ENCODE measurements around the gene DEPDC4.

Gene DEPDC4

GRCh38 chr12:100197486-100197885, 69.4 kb downstream of the DEPDC4 start:
- no peak for DNase-seq
- H3K4me3 ChIP-seq (ENCODE audit: low read depth, low read length): no peak overlapping the region
- TF ChIP-seq CTCF (IDR thresholded peaks at IDR 0.05; ENCODE audit: low read depth, low read length, missing control alignments): no peak
- no peaks in the 10 kb centered on the region for H3K27me3 ChIP-seq (replicated peaks)
- H3K27ac ChIP-seq: no peak overlapping the region
- in situ Hi-C loops (cut with HindIII; ENCODE audit: low pct_ligation_motif_present, low sequenced_read_pairs): no loop called here
- no peaks in the 10 kb centered on the region for H3K36me3 ChIP-seq (replicated peaks)

GRCh38 chr12:100193085-100193484, 73.8 kb downstream of the DEPDC4 start:
- H3K27ac ChIP-seq: no peak overlapping the region
- in situ Hi-C loops (cut with HindIII; ENCODE audit: low pct_ligation_motif_present, low sequenced_read_pairs): no loop called here
- TF ChIP-seq CTCF (IDR thresholded peaks at IDR 0.05; ENCODE audit: low read depth, low read length, missing control alignments): no peak
- no peak overlapping the region for H3K4me3 ChIP-seq (ENCODE audit: low read depth, low read length)
- H3K27me3 ChIP-seq (replicated peaks): no peaks in the 10 kb centered on the region
- no peaks in the 10 kb centered on the region for H3K36me3 ChIP-seq (replicated peaks)
- DNase-seq: no peak
